Measurements from ENCODE around the gene P2RY12.

DNA sequence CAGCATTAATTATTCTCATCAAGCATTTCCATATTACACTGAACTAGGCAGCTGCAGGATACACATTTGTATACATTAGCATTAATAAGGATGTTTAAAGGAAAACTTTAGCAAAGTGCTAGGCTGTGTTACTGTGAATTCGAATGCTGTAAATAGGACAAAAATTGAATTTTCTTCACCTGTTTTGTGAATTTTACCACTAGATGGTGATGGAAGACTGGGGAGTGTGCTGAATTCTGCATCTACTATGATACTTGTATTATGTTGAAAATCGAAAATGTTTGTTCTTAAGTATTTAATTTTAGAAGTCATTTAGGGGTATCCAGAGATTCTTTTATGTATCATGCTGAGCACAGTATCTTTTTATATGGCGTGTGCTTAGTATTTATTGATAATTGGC lies 93.9 kb downstream of the P2RY12 start:
- TF ChIP-seq POLR2AphosphoS5 (IDR thresholded peaks at IDR 0.05) (no peak), POLR2A (IDR thresholded peaks at IDR 0.05; ENCODE audit: low read depth) (no peak)

All from esophagus muscularis mucosa (tissue), 2 donors.